DMS 273 treated with DMSO at 0.1 percent for 48 hours (cell line): ENCODE data around the gene ACER3.
A peak's percentile ranks its signal among the peaks of the same experiment; 100 is the strongest.
"Not testable (repeated sequence)": the region's sequence is repeated elsewhere in the genome, so short reads cannot be mapped to it uniquely, and the experiment has no call there.

Experiments
- DNase-seq: peaks from one replicate; lab custom pipeline; 2025; lab: John Stamatoyannopoulos, UW

Gene ACER3

GRCh38 chr11:76919887-76920746 lies 59.4 kb downstream of the ACER3 start:
- peak; percentile 51 for DNase-seq

GRCh38 chr11:76927160-76927559 lies 66.4 kb downstream of the ACER3 start:
- DNase-seq = no peak

GRCh38 chr11:76935042-76935441 lies 74.3 kb downstream of the ACER3 start:
- no peak for DNase-seq

GRCh38 chr11:76939219-76939631 lies 78.5 kb downstream of the ACER3 start:
- DNase-seq = no peak

- DNase-seq = no peak
Measured at GRCh38 chr11:76944225-76944624, 83.5 kb downstream of the ACER3 start.

GRCh38 chr11:76946223-76946622 lies 85.5 kb downstream of the ACER3 start:
- DNase-seq = no peak

GRCh38 chr11:76947190-76947589 lies 86.5 kb downstream of the ACER3 start:
- DNase-seq = no peak

- DNase-seq = no peak
Measured at GRCh38 chr11:76947800-76948199, 87.1 kb downstream of the ACER3 start.

- no peak for DNase-seq
Measured at GRCh38 chr11:76955459-76956114, 94.9 kb downstream of the ACER3 start.

- DNase-seq = no peak
Measured at GRCh38 chr11:76962583-76963416, 102.1 kb downstream of the ACER3 start.

- DNase-seq = not testable (repeated sequence)
Measured at GRCh38 chr11:76963417-76964168, 102.9 kb downstream of the ACER3 start.

GRCh38 chr11:76972051-76972450 lies 111.3 kb downstream of the ACER3 start:
- no peak for DNase-seq

- no peak for DNase-seq
Measured at GRCh38 chr11:76974179-76974891, 113.6 kb downstream of the ACER3 start.

- no peak for DNase-seq
Measured at GRCh38 chr11:76975513-76975912, 114.8 kb downstream of the ACER3 start.

GRCh38 chr11:76977791-76978190 lies 117.1 kb downstream of the ACER3 start:
- DNase-seq = no peak

GRCh38 chr11:76978239-76978638 lies 117.5 kb downstream of the ACER3 start:
- no peak for DNase-seq

- no peak for DNase-seq
Measured at GRCh38 chr11:76978818-76979217, 118.1 kb downstream of the ACER3 start.

- no peak for DNase-seq
Measured at GRCh38 chr11:76980196-76980595, 119.5 kb downstream of the ACER3 start.

- DNase-seq = no peak
Measured at GRCh38 chr11:76984743-76985142, 124.0 kb downstream of the ACER3 start.

GRCh38 chr11:76987203-76987602 lies 126.5 kb downstream of the ACER3 start:
- DNase-seq = no peak

GRCh38 chr11:76990628-76991027 lies 129.9 kb downstream of the ACER3 start:
- no peak for DNase-seq
